Keratinocyte (primary cell): ENCODE measurements around the gene RDH5. TPM values are rescaled to one million over a fixed set of nuclear protein-coding genes. Genes with fewer than 3 reads are reported as not detected.

ENCODE experiments used
- DNase-seq: peaks from one replicate; pipeline ENCODE4 v3.0.0-alpha.2; 2011; ENCODE audit warnings: low read depth, missing footprints, low spot score
- FAIRE-seq: peaks from 2 replicates; lab custom pipeline; 2011; peaks lifted over from hg19 to GRCh38; lab: Jason Lieb, UNC
- H2AFZ ChIP-seq: 2 replicates; pipeline ENCODE4 v1.6.0; 2012; ENCODE audit warnings: low read length, control low read depth, inconsistent platforms; ENCODE audit not compliant: control insufficient read depth
- H3K27ac ChIP-seq: 2 replicates; pipeline ENCODE4 v1.5.1; 2011; ENCODE audit warnings: low read length; ENCODE audit not compliant: control insufficient read depth, insufficient read depth
- H3K27me3 ChIP-seq: 3 replicates; pipeline ENCODE4 v1.6.0; 2011; ENCODE audit warnings: low read length; ENCODE audit not compliant: control insufficient read depth, insufficient read depth; ENCODE audit errors: extremely low read depth
- H3K36me3 ChIP-seq, 2 experiments: 2 replicates in 1 of 2; 3 replicates in 1 of 2; pipeline ENCODE4 v1.5.1; 2011; ENCODE audit warnings: low read length in 2 of 2, mild to moderate bottlenecking in 1 of 2; ENCODE audit not compliant: control insufficient read depth in 2 of 2, insufficient read depth in 2 of 2; ENCODE audit errors: extremely low read depth in 1 of 2
- H3K4me1 ChIP-seq: 3 replicates; pipeline ENCODE4 v1.5.1; 2011; ENCODE audit warnings: low read length; ENCODE audit not compliant: control insufficient read depth, insufficient read depth; ENCODE audit errors: extremely low read depth
- H3K4me2 ChIP-seq: 3 replicates; pipeline ENCODE4 v1.6.0; 2011; ENCODE audit warnings: low read depth, low read length; ENCODE audit not compliant: control insufficient read depth, insufficient read depth; ENCODE audit errors: extremely low read depth
- H3K4me3 ChIP-seq, 3 experiments: fragments of 200-600 bp in 1 of 3; sonication (generic) in 1 of 3; 2 replicates in 2 of 3; 3 replicates in 1 of 3; pipeline ENCODE4 v1.5.1; 2011 to 2016; ENCODE audit warnings: low read length in 3 of 3, mild to moderate bottlenecking in 3 of 3, control low read depth in 2 of 3, inconsistent platforms in 1 of 3, low read depth in 1 of 3, mixed read lengths in 1 of 3, mixed run types in 1 of 3, moderate library complexity in 1 of 3; ENCODE audit not compliant: control insufficient read depth in 2 of 3, insufficient read depth in 2 of 3; ENCODE audit errors: extremely low read depth in 1 of 3
- H3K79me2 ChIP-seq: 2 replicates; pipeline ENCODE4 v1.6.0; 2012; ENCODE audit warnings: low read length; ENCODE audit not compliant: control insufficient read depth, insufficient read depth
- H3K9ac ChIP-seq: 3 replicates; pipeline ENCODE4 v1.6.0; 2011; ENCODE audit warnings: low read length; ENCODE audit not compliant: control insufficient read depth, insufficient read depth; ENCODE audit errors: extremely low read depth
- H3K9me1 ChIP-seq: 3 replicates; pipeline ENCODE4 v1.6.0; 2011; ENCODE audit warnings: low read length; ENCODE audit not compliant: control insufficient read depth, insufficient read depth; ENCODE audit errors: extremely low read depth
- H3K9me3 ChIP-seq: 2 replicates; pipeline ENCODE4 v1.5.1; 2012; ENCODE audit warnings: low read depth, low read length; ENCODE audit not compliant: control insufficient read depth
- H4K20me1 ChIP-seq: 3 replicates; pipeline ENCODE4 v1.6.0; 2011; ENCODE audit warnings: low read length; ENCODE audit not compliant: control insufficient read depth, insufficient read depth; ENCODE audit errors: extremely low read depth
- CTCF ChIP-seq, 3 experiments: IDR thresholded peaks in 1 of 3; conservative IDR thresholded peaks in 1 of 3; optimal IDR thresholded peaks in 1 of 3; 2 replicates in 2 of 3; 3 replicates in 1 of 3; pipeline versions ENCODE3 to v1.5.1; 2011; ENCODE audit warnings: low read length in 3 of 3, mild to moderate bottlenecking in 3 of 3, moderate library complexity in 2 of 3, control low read depth in 1 of 3, inconsistent platforms in 1 of 3; ENCODE audit not compliant: insufficient read depth in 2 of 3; ENCODE audit errors: extremely low read depth in 1 of 3
- EZH2 ChIP-seq: IDR thresholded peaks from one replicate; pipeline ENCODE4 v1.6.1; 2012; ENCODE audit warnings: inconsistent platforms, mild to moderate bottlenecking, low read length, moderate library complexity
- dilution Hi-C: fragments of 300-500 bp; cut with MboI; formaldehyde crosslinking; loops from one replicate; pipeline ENCODE4 v1.7.0; 2020; ENCODE audit warnings: low sequenced_read_pairs; ENCODE audit not compliant: extremely low pct_ligation_motif_present
- polyA plus RNA-seq, 5 experiments: library from polyadenylated mRNA; depleted of rRNA in 3 of 5; stranded (reverse) in 3 of 5; stranded (forward) in 1 of 5; unstranded in 1 of 5; fragments of >200 nt; gene quantifications; 1 replicate in 1 of 5; 2 replicates in 3 of 5; 3 replicates in 1 of 5; pipeline versions ENCODE4 v1.2.1 to v1.2.3, GENCODE V29; 2011 to 2012; ENCODE audit warnings: missing spikeins in 2 of 5, low read depth in 1 of 5, low replicate concordance in 1 of 5

Gene RDH5
- polyA plus RNA-seq, 1 donor (not counting 4 experiments of a cell fraction or from before 2014, with no cell fraction given) = 1.2 TPM

- no peak for DNase-seq
- H3K27me3 ChIP-seq = peaks cover 22% of the 10 kb centered on the region
- TF ChIP-seq EZH2 (no peak), CTCF (optimal IDR thresholded peaks at IDR 0.05 in 1 of 3, IDR thresholded peaks at IDR 0.05 in 1 of 3, conservative IDR thresholded peaks at IDR 0.05 in 1 of 3; ENCODE audit: extremely low read depth in 1 of 3, insufficient read depth in 2 of 3, low read length in 3 of 3) (no peak)
- H4K20me1 ChIP-seq = no peaks in the 10 kb centered on the region
- H3K27ac ChIP-seq = no peak overlapping the region
- peaks cover under 1% of the 10 kb centered on the region for H3K4me1 ChIP-seq
- H3K4me3 ChIP-seq = no peak overlapping the region
- no peaks in the 10 kb centered on the region for H3K36me3 ChIP-seq
- FAIRE-seq = no peak
- no peaks in the 10 kb centered on the region for H3K9me1 ChIP-seq
- no peak overlapping the region for H3K9ac ChIP-seq
- dilution Hi-C loops = no loop called here
- H3K9me3 ChIP-seq = no peaks in the 10 kb centered on the region
- no peaks in the 10 kb centered on the region for H3K79me2 ChIP-seq
- no peak overlapping the region for H2AFZ ChIP-seq
- no peak overlapping the region for H3K4me2 ChIP-seq
These were observed 24.8 kb upstream of the RDH5 start for GRCh38 chr12:55695349-55695748.

- TF ChIP-seq EZH2 (no peak), CTCF (optimal IDR thresholded peaks at IDR 0.05 in 1 of 3, IDR thresholded peaks at IDR 0.05 in 1 of 3, conservative IDR thresholded peaks at IDR 0.05 in 1 of 3; ENCODE audit: extremely low read depth in 1 of 3, insufficient read depth in 2 of 3, low read length in 3 of 3) (no peak)
- H4K20me1 ChIP-seq = no peaks in the 10 kb centered on the region
- H3K4me2 ChIP-seq = no peak overlapping the region
- H3K9me1 ChIP-seq = no peaks in the 10 kb centered on the region
- H3K9ac ChIP-seq = no peak overlapping the region
- dilution Hi-C loops = no loop called here
- H3K36me3 ChIP-seq = no peaks in the 10 kb centered on the region
- H3K27me3 ChIP-seq = peaks cover 22% of the 10 kb centered on the region
- no peak overlapping the region for H3K4me3 ChIP-seq
- FAIRE-seq = no peak
- H3K79me2 ChIP-seq = no peaks in the 10 kb centered on the region
- H3K27ac ChIP-seq = no peak overlapping the region
- DNase-seq = no peak
- peaks cover 3% of the 10 kb centered on the region for H3K4me1 ChIP-seq
- no peak overlapping the region for H2AFZ ChIP-seq
- no peaks in the 10 kb centered on the region for H3K9me3 ChIP-seq
These were observed 24.1 kb upstream of the RDH5 start for GRCh38 chr12:55696141-55696540.
